Measurements from ENCODE around the gene MYH10.
A peak's percentile ranks its signal among the peaks of the same experiment; 100 is the strongest.
"Not testable (repeated sequence)": the region's sequence is repeated elsewhere in the genome, so short reads cannot be mapped to it uniquely, and the experiment has no call there.

MYH10 gene

DNA sequence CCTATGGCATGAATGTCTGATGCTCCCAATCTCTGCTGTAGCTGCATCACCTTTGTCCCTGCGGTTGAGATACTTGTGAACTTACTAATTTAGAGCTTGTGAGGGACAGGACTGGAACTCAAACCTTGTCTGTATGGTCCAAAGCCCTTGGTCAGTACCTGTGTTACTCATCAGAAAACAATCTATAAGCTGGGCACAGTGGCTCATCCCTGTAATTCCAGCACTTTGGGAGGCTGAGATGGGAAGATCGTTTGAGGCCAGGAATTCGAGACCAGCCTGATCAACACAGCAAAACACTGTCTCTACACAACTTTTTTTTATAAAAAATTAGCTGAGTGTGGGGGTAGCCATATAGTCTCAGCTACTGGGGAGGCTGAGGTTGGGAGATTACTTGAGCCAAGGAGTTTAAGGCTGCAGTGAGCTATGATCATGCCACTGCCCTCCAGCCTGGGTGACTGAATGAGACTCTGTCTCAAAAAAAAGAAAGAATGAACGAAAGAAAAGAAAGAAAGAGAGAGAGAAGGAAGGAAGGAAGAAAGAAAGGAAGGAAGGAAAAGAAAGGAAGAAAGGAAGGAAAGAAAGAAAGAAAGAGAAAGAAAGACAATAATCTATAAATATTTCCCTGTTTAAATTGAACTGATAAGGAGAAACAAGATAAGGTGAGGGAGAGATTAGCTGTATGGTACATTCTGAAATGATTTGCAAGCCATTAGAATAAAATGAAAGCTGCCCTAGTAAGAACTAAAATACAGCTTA lies 31.7 kb upstream of the MYH10 start:
- TF ChIP-seq, protein P1, sequence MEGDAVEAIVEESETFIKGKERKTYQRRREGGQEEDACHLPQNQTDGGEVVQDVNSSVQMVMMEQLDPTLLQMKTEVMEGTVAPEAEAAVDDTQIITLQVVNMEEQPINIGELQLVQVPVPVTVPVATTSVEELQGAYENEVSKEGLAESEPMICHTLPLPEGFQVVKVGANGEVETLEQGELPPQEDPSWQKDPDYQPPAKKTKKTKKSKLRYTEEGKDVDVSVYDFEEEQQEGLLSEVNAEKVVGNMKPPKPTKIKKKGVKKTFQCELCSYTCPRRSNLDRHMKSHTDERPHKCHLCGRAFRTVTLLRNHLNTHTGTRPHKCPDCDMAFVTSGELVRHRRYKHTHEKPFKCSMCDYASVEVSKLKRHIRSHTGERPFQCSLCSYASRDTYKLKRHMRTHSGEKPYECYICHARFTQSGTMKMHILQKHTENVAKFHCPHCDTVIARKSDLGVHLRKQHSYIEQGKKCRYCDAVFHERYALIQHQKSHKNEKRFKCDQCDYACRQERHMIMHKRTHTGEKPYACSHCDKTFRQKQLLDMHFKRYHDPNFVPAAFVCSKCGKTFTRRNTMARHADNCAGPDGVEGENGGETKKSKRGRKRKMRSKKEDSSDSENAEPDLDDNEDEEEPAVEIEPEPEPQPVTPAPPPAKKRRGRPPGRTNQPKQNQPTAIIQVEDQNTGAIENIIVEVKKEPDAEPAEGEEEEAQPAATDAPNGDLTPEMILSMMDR (IDR thresholded peaks at IDR 0.05): no peak
- no peak overlapping the region for H3K4me3 ChIP-seq
- no peak for DNase-seq (ENCODE audit: low spot score)
- H3K27ac ChIP-seq: peak overlapping the region; percentile 71 to 86

DNA sequence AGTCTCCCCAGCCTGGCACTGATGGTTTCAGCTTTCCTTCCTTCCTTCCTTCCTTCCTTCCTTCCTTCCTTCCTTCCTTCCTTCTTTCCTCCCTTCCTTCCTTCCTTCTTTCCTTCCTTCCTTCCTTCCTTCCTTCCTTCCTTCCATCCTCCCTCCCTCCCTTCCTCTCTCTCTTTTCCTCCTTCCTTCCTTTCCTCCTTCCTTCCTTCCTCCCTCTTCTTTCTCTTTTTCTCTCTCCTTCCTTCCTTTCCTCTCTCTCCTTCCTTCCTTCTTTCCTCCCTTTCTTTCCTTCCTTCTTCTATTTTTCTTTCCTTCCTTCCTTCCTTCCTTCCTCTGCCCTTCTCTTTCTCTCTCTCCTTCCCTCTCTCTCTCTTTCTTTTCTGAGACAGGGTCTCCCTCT lies 30.2 kb upstream of the MYH10 start:
- H3K27ac ChIP-seq; H3K4me3 ChIP-seq; DNase-seq (ENCODE audit: low spot score): not testable (repeated sequence)

DNA sequence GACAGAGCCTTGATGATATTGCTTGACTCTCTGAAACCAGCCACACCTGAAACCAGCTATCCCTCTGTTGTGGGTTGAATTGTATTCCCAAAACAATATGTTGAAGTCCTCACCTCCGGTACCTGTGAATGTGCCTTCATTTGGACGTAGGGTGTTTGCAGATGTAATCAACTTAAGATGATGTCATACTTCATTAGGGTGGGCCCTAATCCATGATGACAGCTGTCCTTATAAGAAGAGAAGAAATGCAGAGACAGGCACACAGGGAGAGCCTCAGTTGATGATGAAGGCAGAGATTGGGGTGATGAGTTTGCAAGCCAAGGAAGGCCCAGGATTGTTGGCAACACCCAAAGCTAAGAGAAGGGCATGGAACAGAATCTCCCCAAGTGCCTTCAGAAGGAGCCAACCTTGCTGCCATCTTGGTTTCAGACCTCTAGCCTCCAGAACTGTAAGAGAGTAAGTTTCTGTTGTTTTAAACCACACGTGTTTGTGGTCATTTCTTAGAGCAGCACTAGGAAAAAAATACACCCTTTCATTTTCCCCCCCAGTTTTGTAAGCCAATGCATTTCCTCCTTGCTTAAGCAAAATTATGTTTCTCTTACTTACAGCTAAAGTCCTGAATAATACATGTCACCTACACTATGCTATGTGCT lies 29.4 kb upstream of the MYH10 start:
- no peak for DNase-seq (ENCODE audit: low spot score)
- Histone ChIP-seq H3K27ac (no peak overlapping the region), H3K4me3 (no peak overlapping the region)
- TF ChIP-seq, protein P1 (IDR thresholded peaks at IDR 0.05): no peak

DNA sequence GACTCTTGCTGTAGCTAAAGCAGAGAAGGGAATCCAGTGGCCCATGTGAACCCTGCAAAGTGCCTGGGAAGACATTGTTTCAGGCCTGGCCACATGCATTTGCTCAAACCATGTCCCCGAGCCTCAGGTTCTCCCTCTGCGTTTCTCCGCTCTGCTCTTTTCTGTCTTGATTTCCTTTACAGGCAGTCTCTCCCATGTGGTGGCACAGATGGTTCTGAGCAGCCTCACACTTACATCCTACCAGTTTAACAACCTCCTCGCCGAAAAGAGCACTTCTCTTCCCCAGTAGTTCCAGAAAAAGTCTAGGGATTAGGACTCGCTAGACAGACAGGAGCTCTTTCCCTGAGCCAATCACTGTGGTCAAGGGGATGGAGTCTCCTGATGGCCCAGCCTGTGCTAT lies 28.3 kb upstream of the MYH10 start:
- DNase-seq (ENCODE audit: low spot score): no peak
- Histone ChIP-seq H3K4me3 (no peak overlapping the region), H3K27ac (no peak overlapping the region)
- TF ChIP-seq, protein P1 (IDR thresholded peaks at IDR 0.05): no peak

DNA sequence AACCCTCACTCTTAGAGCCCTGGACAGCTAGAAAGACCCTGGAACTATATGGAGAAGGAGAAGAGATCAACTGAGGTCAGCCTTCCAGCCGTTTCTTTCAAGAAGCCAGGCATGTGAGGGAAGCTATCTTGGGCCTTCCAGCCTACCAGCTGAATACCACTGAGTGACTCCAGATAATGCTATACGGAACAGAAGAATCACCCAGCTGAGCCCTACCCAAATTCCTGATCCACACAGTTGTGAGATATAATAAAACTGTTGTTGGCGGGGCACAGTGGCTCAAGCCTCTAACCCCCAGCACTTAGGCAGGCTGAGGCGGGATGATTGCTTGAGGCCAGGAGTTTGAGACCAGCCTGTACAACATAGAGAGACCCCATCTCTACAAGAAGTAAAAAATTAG lies 26.2 kb upstream of the MYH10 start:
- TF ChIP-seq, protein P1 (IDR thresholded peaks at IDR 0.05): no peak
- H3K4me3 ChIP-seq: no peak overlapping the region
- H3K27ac ChIP-seq: no peak overlapping the region
- DNase-seq (ENCODE audit: low spot score): no peak

DNA sequence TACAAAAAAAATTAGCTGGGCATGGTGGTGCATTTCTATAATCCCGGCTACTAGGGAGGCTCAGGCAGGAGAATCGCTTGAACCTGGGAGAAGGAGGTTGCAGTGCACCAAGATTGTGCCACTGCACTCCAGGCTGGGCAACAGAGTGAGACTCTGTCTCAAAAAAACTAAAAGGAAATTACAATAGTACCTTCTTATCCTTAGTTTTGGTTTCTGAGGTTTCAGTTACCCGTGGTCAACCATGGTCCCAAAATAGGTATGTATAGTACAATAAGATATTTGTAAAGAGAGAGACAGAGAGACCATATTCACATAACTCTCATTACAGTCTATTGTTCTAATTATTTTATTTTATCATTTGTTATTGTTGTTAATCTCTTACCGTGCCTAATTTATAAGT lies 24.3 kb upstream of the MYH10 start:
- Histone ChIP-seq H3K4me3 (no peak overlapping the region), H3K27ac (no peak overlapping the region)
- no peak for DNase-seq (ENCODE audit: low spot score)
- TF ChIP-seq, protein P1 (IDR thresholded peaks at IDR 0.05): no peak

DNA sequence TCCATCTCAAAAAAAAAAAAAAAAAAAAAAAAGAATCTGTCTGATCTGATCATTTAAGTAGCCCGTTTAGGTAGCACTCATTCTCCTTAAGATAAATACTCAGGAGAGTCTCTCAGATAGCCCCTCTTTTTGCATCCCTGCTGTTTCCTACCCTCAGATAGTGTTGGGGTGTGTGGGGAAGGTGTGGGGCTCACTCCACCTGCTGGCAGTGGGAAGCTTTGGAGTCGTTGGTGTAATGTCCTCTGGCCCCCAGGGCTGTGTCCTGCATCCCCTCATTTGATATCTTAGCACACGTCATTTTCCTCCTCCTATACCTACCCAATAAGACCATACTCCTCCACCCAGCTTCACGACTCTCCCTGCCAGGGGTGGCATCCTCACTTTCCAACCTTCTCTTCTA lies 20.5 kb upstream of the MYH10 start:
- H3K27ac ChIP-seq: peak overlapping the region; percentile 75 to 92
- DNase-seq (ENCODE audit: low spot score): no peak
- no peak overlapping the region for H3K4me3 ChIP-seq
- TF ChIP-seq, protein P1 (IDR thresholded peaks at IDR 0.05): no peak
